Suppressor macrophage (primary cell): ENCODE data around the gene S100A3.
"Not testable (repeated sequence)": the region's sequence is repeated elsewhere in the genome, so short reads cannot be mapped to it uniquely, and the experiment has no call there.

Experiments used
- DNase-seq, 4 experiments: peaks; one replicate each; pipeline ENCODE4 v3.0.0-alpha.2; 2020 to 2022

The S100A3 gene

GRCh38 chr1:153568367-153569099, 19.5 kb upstream of the S100A3 start:
- peak; percentile 81 to 92 (median 90) for DNase-seq

GRCh38 chr1:153567621-153568366, 18.7 kb upstream of the S100A3 start:
- DNase-seq = peak in 2 of 4 experiments; percentile 51 to 53

GRCh38 chr1:153566414-153567371, 17.6 kb upstream of the S100A3 start:
- peak; percentile 95 to 97 (median 96) for DNase-seq

- DNase-seq = peak; percentile 72 to 88 (median 80)
Observed at GRCh38 chr1:153565529-153566374, 16.7 kb upstream of the S100A3 start, which contains the start of gene S100A2. Gene S100A2, minus strand, starts transcription at chr1:153565844. Its CDS starts 1,967 bp downstream, at chr1:153563877.

- no peak for DNase-seq
Observed at GRCh38 chr1:153563991-153564390, 14.9 kb upstream of the S100A3 start.

GRCh38 chr1:153563483-153563901, 14.4 kb upstream of the S100A3 start:
- peak; percentile 37 to 67 (median 61) for DNase-seq

- DNase-seq = not testable (repeated sequence)
Observed at GRCh38 chr1:153562021-153562420, 13.0 kb upstream of the S100A3 start.

GRCh38 chr1:153561466-153561985, 12.5 kb upstream of the S100A3 start:
- no peak for DNase-seq

- DNase-seq = no peak
Observed at GRCh38 chr1:153560771-153561465, 11.9 kb upstream of the S100A3 start.

- DNase-seq = no peak
Observed at GRCh38 chr1:153560241-153560640, 11.2 kb upstream of the S100A3 start.

GRCh38 chr1:153557877-153558276, 8.8 kb upstream of the S100A3 start:
- no peak for DNase-seq

- DNase-seq = no peak
Observed at GRCh38 chr1:153556348-153556747, 7.3 kb upstream of the S100A3 start.

GRCh38 chr1:153553830-153554541, 4.9 kb upstream of the S100A3 start:
- peak in 3 of 4 experiments; percentile 46 to 53 (median 53) for DNase-seq

GRCh38 chr1:153553096-153553495, 4.0 kb upstream of the S100A3 start:
- no peak for DNase-seq

GRCh38 chr1:153552335-153552734, 3.3 kb upstream of the S100A3 start:
- no peak for DNase-seq

GRCh38 chr1:153550827-153551500, 1.9 kb upstream of the S100A3 start:
- peak; percentile 77 to 91 (median 88) for DNase-seq

- DNase-seq = no peak
Observed at GRCh38 chr1:153550398-153550758, 1.3 kb upstream of the S100A3 start.

GRCh38 chr1:153549741-153550397, 811 bp upstream of the S100A3 start:
- DNase-seq = no peak
